Cerebellar cortex (tissue), 1 donor: ENCODE data around the gene CASZ1.
A peak's percentile ranks its signal among the peaks of the same experiment; 100 is the strongest.

Source experiments
- DNase-seq: peaks from one replicate; pipeline ENCODE4 v3.0.0-alpha.2; 2015; ENCODE audit warnings: low spot score

Gene CASZ1

DNA sequence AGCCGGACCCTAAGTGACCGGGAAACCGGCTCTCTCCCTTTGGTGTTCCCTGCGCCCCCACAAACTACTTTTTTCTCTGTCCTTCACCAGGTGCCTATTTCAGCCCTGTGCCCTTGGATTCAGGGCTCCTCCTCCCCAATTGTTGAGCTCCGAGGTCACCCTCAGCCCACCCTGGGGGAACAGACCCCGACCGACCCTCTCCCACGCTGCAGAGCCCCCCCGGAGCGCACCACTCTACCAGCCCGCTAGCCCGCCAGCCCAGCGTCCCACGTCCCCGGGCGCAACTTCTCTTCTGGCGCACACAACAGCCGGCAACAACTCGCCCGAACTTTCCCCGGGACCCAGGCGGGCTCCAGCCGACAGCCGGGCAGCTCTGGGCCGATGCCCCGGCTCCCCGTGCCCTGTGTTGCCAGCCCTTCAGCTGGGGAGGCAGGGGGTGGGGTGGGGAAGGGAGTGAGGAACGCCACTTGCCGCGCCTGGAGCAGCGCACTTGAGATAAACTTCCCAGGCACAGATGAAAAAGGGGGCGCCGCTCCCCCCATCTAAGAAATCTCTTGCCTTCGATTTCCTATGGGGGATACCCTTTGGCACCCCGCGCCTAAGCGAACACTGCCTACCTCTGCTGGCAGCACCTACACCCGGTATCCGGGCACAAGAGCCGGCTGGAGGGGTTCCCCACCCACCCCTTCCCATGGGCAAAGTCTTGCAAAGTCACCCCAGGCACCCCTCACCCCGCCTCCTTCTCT, 997 bp downstream of the CASZ1 start:
- DNase-seq = no peak

DNA sequence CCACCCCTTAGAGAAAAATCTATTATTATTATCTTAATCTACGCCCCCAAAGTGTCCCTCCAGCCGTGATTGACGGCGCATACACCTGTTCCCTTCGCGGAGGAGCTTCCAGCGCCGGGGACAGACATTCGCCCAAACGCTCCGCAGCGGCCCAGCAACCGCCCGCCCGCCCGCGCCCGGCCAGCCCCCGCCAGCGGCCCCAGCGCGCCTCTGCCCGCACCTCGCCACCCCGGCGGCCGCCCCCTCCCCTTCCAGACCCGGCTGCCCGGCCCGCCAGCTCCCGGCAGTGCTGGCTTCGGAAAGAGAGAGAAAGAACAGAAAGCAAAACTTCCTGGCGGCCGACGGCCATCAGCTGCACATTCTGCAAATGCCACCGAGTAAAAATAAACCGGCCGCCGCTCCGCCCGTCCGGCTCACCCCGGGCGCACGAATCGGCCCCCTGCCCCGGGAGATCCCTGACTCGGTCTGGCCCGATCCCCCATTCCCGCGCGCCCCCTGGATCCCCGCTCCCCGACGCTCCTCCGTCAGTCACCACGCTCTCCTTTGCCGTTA, 1.6 kb downstream of the CASZ1 start:
- DNase-seq = no peak

DNA sequence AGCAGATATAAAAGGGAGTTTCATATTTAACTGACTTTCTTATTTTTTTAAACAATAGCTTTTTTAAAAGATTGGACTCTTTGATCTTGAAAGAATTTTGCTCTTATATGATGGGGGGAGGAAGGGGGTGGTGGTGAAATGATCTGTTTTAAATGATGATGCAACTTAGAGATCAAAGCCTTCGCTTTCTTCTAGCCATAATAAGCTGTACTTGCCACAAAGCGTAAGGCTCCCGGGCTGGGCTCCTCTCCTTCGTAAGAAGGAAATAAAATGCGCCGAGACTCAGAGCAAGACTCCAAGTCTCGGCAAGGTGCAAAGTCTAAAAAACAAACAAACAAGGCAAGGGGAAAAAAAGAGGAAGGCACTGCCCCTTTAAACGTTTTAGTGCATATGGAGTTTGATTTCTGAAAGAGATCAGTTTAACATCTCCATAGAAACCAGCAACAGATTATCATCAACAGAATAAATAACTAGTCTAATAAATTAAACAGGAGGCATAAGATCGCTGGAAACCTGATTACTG, 3.3 kb downstream of the CASZ1 start:
- DNase-seq = peak; percentile 13

DNA sequence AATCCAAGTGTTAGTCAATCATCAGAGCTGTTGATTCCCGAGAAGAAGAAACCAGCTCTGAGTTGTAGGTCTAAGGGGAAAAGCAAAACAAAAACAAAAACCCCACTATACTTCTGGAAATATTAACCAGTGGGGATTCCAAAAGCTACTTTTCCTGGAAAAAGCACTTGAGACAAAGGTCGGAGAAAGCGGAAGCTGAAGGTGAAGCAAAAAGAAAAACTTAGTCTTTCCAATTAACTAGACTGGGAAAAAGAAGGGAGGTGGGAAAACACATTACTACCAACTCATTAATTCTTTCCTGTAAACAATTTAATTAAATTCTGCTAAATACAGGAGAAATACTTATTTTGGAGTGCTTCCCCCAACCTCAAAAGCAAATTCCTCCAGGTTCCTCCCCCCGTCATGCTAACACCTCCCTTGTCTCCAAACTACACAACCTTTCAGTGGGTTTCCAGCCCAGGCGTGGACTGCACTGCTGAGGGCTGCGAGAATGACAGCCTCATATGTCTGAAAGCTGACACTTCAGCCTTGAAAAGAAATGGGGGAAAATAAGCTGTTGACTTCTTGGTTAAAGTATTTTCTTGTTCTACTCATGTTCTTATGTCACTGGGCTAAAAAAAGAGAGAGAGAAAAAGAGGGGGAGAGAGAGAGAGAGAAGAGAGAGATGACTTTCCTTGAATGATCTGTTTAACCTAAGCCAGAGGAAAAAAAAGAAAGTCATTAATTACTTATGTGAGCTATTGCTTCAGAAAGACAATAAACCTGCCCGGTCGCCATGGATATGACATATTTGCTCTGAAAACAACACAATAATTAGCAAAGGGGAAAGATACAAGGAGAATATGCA, 5.1 kb downstream of the CASZ1 start:
- DNase-seq = no peak

DNA sequence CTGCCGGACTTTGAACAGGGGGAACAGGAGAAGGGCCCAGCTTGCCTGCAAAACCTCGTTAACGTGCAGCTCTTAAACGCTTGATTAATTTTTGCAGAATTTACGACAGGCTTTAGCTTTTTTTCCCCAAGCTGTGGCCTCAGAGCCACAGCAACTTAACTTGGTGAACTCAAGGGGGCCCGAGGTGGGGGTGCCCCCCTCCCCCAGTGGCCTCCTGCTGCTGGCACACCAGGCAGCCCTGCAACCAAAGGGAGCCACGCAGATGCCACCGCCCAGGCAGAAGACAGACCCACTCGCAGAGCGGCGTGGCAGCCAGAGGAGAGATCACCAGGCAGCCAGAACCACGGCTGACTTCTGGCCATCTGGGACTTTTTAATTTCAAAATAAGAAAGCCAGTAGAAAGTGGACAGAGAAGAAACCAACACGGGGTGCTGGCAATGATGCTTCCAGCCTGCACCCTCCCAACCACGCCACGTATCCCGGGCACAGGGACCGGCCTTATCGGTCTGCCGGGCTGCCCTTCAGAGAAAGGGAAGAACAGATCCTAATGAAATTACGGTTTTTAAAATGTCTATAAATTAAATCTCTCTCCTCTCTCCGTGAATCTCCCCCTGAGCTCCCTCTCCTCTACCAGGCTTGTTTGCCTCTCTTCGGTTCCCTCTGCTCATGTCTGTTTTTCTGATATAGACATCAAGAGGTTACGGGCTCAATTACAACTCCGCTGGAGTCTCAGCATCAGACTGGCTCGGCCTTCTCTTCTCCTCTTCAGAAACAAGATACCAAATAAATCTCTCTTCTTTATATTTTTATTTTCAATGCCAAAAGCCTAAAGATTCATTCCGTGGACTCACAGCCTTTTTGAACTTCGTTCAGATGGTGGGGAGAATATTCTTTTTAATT, 6.4 kb downstream of the CASZ1 start:
- no peak for DNase-seq

DNA sequence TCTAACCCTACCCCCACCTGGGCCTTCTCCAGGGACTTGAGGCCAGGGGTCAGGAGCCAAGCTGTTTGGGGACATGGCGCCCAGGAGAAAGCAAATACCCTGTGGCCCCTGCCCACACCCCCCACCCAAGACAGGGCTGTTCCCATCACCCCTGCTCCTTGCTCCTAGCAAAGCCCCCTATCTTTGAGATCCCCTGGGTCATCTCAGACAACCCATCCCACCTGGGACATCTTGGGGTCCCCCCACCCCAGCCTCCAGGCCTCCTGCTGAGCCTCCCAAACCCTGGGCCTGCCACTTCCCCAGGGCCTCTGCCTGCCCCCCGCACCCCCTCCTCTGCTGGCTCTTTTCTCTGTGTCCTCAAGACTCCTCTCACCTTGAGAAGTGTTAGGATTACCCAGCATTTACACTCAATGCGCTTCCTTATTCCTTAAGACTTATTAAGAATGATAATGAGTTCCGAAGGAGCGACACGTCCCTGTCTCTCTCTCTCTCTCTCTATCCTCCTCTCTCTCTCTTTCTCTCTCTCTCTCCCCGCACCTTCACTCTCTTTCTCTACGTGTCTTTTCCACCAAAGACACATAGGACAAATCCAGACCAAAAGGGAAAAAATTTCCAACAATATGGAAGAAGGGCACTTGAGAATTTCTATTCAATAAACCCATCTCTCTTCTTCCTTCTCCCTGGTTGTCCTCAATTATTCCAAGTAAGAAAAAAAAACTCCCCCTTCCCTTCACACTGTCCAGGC, 7.2 kb downstream of the CASZ1 start:
- no peak for DNase-seq

DNA sequence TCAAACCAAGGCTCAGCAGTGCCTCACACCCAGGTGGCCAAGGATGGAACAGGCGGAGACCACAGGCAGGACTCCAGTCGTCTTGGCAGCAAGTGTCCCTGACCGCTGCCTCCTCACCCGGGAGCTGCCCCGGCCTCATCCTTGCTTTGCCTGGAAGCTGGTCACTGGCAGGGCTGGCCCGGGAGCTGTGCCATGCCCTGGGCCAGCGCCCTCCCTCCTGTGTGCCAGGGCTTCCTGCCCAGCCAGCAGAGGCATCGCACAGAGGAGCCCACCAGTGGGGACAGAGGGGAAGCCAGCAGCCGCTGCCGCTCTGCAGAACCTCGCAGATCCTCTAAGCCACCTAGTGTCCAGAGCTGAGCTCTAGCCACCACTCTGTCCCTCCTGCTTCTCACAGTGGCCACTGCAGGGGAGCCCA, 7.8 kb downstream of the CASZ1 start:
- peak; percentile 39 for DNase-seq

DNA sequence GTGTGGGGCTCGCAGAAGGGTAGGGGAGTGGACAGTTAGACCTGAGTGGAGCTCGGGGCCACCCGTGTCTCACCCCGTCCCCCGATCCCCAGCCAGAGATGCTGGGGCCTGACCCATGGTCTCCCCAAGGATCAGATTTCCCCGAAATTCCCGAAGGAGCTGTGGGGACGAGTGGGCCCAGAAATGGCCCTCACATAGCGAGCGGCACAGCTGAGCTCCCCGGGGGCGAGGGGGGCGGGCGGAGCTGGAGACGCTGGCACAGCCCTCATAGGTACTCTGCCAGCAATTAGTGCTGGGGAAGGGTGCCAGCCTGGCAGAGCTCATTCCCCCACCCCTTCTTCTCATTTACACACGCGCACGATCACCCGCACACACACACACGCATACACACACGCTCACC, 9.2 kb downstream of the CASZ1 start:
- DNase-seq = no peak

DNA sequence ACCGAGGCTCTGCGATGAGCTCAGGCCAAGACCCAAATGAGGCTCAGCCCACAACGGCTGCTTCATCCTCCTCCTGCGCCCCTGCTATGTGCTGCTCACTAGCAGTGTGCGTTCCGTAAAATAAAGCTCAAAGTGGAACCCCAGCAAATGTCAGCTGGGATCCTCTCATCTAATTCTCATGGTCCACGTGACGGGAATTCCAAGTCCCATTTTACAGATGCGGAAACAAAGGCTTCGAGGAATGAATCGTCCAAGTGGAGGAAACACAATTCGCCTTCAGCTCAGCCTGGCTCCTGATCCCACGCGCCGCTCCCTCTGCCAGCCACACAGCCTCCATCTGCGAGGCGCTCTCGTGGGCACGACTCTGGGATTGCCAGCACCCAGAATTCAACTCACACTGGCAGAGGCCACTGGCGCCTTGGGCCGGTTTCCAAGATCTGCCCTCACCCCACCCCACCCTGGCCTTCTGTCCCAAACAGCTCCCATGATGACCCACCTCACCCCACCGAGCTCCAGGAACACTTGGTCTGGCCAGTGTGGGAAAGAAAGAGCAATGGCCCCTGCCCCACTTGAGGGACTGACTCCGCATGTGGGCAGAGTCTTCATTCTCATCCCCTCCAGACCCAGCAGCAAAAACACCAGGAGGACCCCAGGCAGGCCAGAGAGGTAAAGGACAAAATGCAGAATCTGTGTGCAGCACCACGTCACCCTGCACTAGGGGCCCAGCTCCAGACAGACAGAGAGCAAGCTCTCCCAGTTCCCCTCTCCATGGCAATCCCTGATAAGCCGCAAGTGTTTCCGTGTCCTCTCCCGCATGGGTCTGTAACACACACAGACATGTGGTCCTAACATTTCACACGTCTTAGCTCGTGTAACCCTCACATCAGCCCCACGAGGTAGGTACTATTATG, 10.5 kb downstream of the CASZ1 start:
- no peak for DNase-seq

DNA sequence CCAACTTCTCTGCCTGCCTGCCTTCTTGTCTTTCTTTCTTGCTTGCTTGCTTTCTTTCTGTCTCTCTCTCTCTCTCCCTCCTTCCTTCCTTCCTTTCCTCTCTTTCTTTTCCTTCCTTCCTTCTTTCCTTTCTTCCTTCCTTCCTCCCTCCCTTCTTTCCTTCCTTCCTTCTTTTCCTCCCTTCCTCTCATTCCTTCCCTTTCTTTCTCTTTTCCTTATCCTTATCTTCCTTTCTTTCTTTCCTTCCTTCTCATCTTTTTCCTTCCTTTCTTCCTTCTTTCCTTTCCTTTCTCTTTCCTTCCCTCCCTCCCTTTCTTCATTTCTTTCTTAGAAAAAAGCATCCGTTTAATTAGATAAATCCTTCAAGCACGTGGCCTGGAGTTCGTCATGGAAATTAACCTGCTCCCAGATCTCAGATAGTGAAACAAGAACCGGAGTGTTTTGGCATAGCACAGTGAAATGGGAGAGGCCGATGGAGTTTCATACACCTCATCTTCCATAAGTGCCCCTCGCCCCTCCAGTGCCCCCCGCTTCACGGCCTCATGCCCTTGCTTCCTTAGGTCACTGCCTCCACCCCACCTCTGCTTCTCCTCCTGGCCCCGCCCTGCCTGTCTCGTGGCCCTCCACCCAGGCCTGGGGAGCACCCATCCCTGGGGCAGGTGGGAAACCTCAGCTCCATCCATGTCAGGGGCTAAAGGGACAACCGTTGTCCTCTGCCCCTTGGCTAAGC, 11.3 kb downstream of the CASZ1 start:
- DNase-seq = no peak

DNA sequence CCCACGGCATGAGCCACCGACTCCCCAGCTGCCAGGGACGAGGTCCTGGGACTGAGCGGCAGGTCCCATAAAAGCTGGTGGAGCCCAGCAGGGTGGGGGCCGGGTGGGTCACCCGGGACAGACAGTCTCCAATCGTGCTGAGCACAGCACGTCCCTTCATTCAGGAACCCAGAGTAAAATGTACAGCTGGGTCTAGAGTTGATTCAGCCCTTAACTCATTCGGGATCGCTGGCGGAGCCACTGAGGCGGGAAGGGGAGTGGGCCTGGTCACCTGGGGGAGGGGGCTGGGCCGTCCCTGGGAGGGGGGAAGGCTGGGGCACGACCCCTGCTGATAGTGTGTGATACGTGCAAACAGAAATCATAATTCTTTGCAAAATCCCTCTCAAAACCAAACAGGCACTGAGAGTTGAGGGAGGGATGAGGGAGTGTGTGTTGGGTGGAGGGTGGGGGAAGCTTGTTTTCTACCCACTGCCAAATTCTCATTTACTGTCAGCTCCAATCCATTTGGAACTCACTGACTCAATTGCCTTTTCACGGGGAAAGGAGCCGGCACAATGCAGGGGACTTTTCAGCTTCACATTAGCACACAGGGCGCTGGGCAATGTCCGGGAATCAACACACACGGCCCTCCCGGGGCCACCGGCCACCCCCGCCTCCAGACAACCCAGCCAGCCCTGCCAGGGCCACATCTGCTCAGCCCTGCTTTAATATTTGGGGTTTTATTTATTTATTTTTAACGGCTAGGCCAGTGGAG, 13.8 kb downstream of the CASZ1 start:
- DNase-seq = no peak

DNA sequence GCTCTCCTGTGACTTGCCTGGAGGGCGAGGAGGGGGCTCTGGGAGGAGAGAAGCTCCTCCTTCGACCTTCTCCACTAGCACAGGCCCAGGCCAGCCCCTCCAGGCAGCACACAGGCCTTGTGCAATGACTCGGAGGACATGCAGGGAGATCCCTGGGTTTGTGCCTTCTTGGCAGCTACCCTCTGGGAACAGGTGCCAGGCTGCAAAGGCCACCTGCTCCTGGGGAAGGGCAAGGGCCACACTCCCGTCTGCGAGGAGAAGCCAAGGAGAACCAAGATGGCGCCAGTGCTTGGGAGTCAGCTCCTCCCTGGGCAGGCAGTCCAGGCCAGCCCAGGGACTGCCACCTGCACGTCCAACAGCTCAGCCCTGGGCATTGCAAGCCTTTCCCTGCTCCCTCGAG, 15.3 kb downstream of the CASZ1 start:
- DNase-seq = no peak

DNA sequence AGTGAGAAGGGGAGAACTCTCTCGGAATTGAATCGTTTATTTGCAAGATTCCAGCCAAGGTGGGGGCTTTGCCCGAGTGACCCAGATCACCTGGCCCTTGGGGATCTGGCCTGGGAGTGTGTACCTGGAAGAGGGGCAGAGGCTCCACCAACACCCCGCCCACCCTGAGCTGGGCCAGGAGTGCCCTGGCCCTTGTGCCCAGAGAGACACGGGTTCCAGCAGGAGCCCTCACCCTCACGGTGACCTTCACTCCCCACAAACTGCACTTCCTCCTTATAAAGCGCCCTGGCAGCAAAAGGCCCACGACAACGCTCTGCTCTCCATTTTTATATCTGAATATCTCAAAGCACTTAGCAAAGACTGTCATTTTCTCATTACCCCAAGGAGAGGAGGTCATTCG, 16.6 kb downstream of the CASZ1 start:
- DNase-seq = no peak

DNA sequence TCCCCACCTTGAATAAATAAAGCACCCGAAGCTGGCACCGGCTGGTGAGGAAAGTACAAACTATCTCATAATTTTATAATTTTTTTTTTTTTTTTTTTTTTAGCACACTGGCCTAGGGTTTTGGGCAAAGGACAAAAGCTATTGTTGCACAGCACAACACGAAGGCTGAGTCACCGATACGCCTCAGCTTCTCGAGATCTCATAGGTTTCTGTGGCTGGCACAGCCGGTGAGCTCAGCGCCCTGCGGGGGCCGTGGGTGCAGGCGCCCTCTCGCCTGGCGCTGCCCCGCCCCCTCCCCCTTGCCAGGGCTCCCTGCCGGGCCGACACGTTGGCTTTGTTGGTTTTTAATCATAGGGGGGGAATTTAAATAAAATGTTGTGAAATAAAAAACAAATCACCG, 17.2 kb downstream of the CASZ1 start:
- DNase-seq = no peak

DNA sequence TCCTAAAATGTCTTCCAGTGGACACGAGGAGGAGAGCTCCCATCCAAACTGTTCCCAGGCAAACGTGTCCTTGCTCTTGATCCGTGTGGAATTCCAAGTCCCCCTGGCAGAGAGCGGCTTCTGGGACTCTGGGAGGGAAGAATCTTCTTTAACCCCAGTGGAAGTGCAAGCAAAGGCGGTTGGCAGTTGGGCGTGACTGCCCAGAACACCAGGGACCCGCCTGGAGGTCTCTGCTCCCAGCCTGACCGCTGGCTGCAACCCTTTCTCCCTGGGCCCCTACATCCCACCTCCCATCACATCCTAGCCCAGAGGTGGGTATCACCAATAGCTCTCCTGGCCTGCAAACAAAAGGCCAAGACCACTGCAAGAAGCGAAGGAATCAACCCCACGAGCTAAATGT, 17.8 kb downstream of the CASZ1 start:
- no peak for DNase-seq

DNA sequence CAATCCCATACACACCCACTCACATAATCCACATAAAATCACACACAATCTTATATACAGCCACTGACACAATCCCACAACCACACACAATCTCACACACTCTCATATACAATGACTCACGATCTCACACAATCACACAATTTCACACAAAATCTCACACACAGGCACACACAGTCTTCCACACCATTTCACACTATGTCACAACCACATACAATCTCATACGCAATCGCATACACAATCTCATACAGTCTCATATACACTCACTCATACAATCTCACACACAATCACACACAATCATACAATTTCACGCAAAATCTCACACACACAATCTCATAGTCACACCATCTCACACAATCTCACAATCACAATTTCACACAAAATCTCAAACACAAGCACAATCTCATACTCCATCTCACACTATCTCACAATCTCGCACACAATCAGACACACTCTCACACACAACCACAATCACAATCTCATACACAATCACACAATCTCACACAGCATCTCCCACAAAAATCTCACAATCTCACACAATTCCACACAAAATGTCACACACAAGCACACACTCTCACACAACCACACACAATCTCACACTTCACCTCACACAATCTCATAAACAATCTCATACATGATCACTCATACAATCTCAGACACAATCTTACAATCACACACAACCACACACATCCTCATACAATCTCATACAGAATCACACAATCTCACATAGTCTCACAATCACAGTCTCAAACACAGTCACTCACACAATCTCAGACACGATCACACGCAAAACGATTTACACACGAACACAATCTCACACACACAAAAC, 18.5 kb downstream of the CASZ1 start:
- no peak for DNase-seq

DNA sequence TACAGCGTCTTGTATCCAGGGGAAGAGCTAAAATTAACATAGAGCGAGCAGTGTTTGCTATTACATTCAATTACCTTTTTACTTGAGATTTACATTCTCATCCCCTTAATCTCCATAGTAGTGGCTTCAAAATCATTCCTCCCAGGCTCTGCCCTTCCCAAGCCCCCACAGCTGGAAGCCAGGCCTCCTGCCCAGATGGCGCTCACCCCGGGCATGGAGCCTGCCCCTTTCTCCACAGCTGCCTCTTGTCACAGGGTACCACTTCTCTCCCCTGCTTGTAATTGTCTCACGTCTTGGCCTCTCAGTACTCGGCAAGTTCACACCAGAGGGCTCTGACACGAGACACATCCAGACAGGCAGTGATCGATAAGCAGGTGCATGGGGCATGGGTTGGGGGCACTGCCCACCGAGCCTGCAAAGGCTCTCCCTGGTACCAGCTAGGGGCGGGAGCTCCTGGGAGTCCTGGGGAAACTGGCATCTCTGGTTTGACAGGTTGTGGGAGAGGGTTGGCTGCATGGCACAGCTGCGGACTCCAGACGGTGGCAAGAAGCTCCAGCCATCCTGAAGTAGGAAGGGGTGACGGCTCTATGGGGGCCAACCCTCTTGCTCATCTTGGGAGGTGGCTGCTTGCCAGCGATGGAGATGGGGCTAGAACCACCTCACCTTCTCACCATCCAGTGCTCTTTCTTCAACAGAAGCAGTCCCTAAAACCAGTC, 20.1 kb downstream of the CASZ1 start:
- no peak for DNase-seq
